Nephron progenitor cell (in vitro differentiated cells): ENCODE results near the gene VPS26C.

Experiments used
- DNase-seq: peaks from one replicate; pipeline ENCODE4 v3.0.0; 2021
- H3K27ac Mint-ChIP-seq: 2 replicates; pipeline ENCODE4 v1.8.0; 2021; ENCODE audit warnings: mild to moderate bottlenecking, moderate library complexity, mixed read lengths
- H3K27me3 Mint-ChIP-seq: 2 replicates; pipeline ENCODE4 v1.8.0; 2021; ENCODE audit warnings: mild to moderate bottlenecking, low read depth, mixed read lengths; ENCODE audit not compliant: poor library complexity
- H3K36me3 Mint-ChIP-seq: 2 replicates; pipeline ENCODE4 v1.8.0; 2021; ENCODE audit warnings: low read depth, mixed read lengths
- H3K4me1 Mint-ChIP-seq: 2 replicates; pipeline ENCODE4 v1.8.0; 2021; ENCODE audit warnings: mixed read lengths
- H3K4me3 Mint-ChIP-seq: 2 replicates; pipeline ENCODE4 v1.8.0; 2021; ENCODE audit warnings: mild to moderate bottlenecking, moderate library complexity, mixed read lengths
- H3K9me3 Mint-ChIP-seq: 2 replicates; pipeline ENCODE4 v1.8.0; 2021; ENCODE audit warnings: mild to moderate bottlenecking, moderate library complexity, mixed read lengths
- CTCF ChIP-seq: fragments of 200-600 bp; sonication (generic); IDR thresholded peaks from 2 replicates; pipeline ENCODE4 v1.5.0; 2021; ENCODE audit warnings: antibody characterized with exemption

The VPS26C gene

GRCh38 chr21:37231671-37232070 lies 35.5 kb downstream of the VPS26C start:
- no peaks in the 10 kb centered on the region for H3K27me3 Mint-ChIP-seq
- H3K27ac Mint-ChIP-seq = no peak overlapping the region

GRCh38 chr21:37231249-37231645 lies 35.9 kb downstream of the VPS26C start:
- Mint-ChIP-seq H3K27ac (peak overlapping the region; percentile 83), H3K4me3 (no peak overlapping the region), H3K9me3 (no peaks in the 10 kb centered on the region), H3K27me3 (no peaks in the 10 kb centered on the region), H3K4me1 (peaks cover 7% of the 10 kb centered on the region), H3K36me3 (peaks cover 59% of the 10 kb centered on the region)
- DNase-seq = no peak
- TF ChIP-seq CTCF = no peak

More at GRCh38 chr21:37231671-37232070, 35.5 kb downstream of the VPS26C start:
- DNase-seq = no peak
- H3K9me3 Mint-ChIP-seq = no peaks in the 10 kb centered on the region
- TF ChIP-seq CTCF = no peak
- peaks cover 62% of the 10 kb centered on the region for H3K36me3 Mint-ChIP-seq
- peaks cover 7% of the 10 kb centered on the region for H3K4me1 Mint-ChIP-seq
- H3K4me3 Mint-ChIP-seq = no peak overlapping the region

GRCh38 chr21:37230632-37231248 lies 36.4 kb downstream of the VPS26C start:
- no peak for TF ChIP-seq CTCF
- H3K27ac Mint-ChIP-seq = peak overlapping the region; percentile 83
- H3K36me3 Mint-ChIP-seq = peaks cover 60% of the 10 kb centered on the region
- DNase-seq = no peak
- peaks cover 7% of the 10 kb centered on the region for H3K4me1 Mint-ChIP-seq
- H3K9me3 Mint-ChIP-seq = no peaks in the 10 kb centered on the region
- H3K27me3 Mint-ChIP-seq = peaks cover 1% of the 10 kb centered on the region
- H3K4me3 Mint-ChIP-seq = no peak overlapping the region

GRCh38 chr21:37228003-37228400 lies 39.1 kb downstream of the VPS26C start:
- peaks cover 84% of the 10 kb centered on the region for H3K36me3 Mint-ChIP-seq
- H3K9me3 Mint-ChIP-seq = peaks cover 3% of the 10 kb centered on the region
- no peak for DNase-seq
- H3K27me3 Mint-ChIP-seq = peaks cover 2% of the 10 kb centered on the region
- H3K27ac Mint-ChIP-seq = peak overlapping the region; percentile 89
- H3K4me3 Mint-ChIP-seq = no peak overlapping the region
- TF ChIP-seq CTCF = no peak
- H3K4me1 Mint-ChIP-seq = peaks cover 7% of the 10 kb centered on the region

- H3K36me3 Mint-ChIP-seq = peaks cover 86% of the 10 kb centered on the region
- H3K4me3 Mint-ChIP-seq = no peak overlapping the region
- no peak for TF ChIP-seq CTCF
- H3K4me1 Mint-ChIP-seq = peaks cover 7% of the 10 kb centered on the region
- H3K9me3 Mint-ChIP-seq = peaks cover 7% of the 10 kb centered on the region
- peak overlapping the region; percentile 89 for H3K27ac Mint-ChIP-seq
- peaks cover 2% of the 10 kb centered on the region for H3K27me3 Mint-ChIP-seq
- DNase-seq = no peak
These were observed 39.8 kb downstream of the VPS26C start for GRCh38 chr21:37227071-37228002.
